Psoas muscle (tissue), 8 donors: ENCODE data around the gene PTPRG. TPM values are rescaled to one million over a fixed set of nuclear protein-coding genes. Genes with fewer than 3 reads are reported as not detected.
A peak's percentile ranks its signal among the peaks of the same experiment; 100 is the strongest.

Source experiments
- ATAC-seq, 4 donors: fragments of 200-7000 bp; cut with Tn5 transposase; one replicate each; pipeline ENCODE4 v1.9.1; 2020; ENCODE audit warnings: moderate library complexity in 3 of 4, mild to moderate bottlenecking in 2 of 4
- DNase-seq, 2 donors: peaks; one replicate each; pipeline ENCODE4 v3.0.0-alpha.2; 2020
- H3K27ac ChIP-seq: fragments of 200-600 bp; one replicate; pipeline ENCODE4 v1.8.0; 2022
- H3K27me3 ChIP-seq, 3 donors: fragments of 200-600 bp in 1 of 3; one replicate each; pipeline versions ENCODE4 v1.6.1 to v1.8.0; 2013 to 2022; ENCODE audit warnings: low read length in 2 of 3, mild to moderate bottlenecking in 2 of 3, moderate library complexity in 1 of 3; ENCODE audit not compliant: insufficient read depth in 3 of 3
- H3K36me3 ChIP-seq, 2 donors: fragments of 200-600 bp in 1 of 2; one replicate each; pipeline versions ENCODE4 v1.6.1 to v1.8.0; 2013 to 2022; ENCODE audit warnings: low read depth in 1 of 2, mild to moderate bottlenecking in 1 of 2, moderate library complexity in 1 of 2; ENCODE audit not compliant: insufficient read depth in 1 of 2
- H3K4me1 ChIP-seq: fragments of 200-600 bp; one replicate; pipeline ENCODE4 v1.8.0; 2022
- H3K4me3 ChIP-seq: fragments of 200-600 bp; one replicate; pipeline ENCODE4 v1.8.0; 2022; ENCODE audit warnings: mild to moderate bottlenecking
- H3K9me3 ChIP-seq: fragments of 200-600 bp; one replicate; pipeline ENCODE4 v1.8.0; 2022
- WGBS, 3 donors: extraction: QIAGEN DNeasy Blood & Tissue Kit; methylation state at CpG; one replicate each; pipeline versions ENCODE4 v1.1.6 to v1.1.7; 2013; 5-methylcytosine and 5-hydroxymethylcytosine counted together
- intact Hi-C, 2 donors: fragments of 100-400 bp; cut with DNase I; formaldehyde crosslinking; loops; one replicate each; pipeline versions ENCODE4 v1.11.0 to v1.14.2; 2022
- polyA plus RNA-seq, 3 donors: library from polyadenylated mRNA; stranded (reverse); fragments of 200-250 nt; gene quantifications; one replicate each; pipeline ENCODE4 v1.2.3, GENCODE V29; 2013
- total RNA-seq, 4 donors: library from RNA; stranded (reverse); fragmentation: NEBNext Ultra II Directional in 2 of 4; extraction: Animal tissue kit (Norgen Biotek cat#: 25700) in 2 of 4; gene quantifications; one replicate each; pipeline versions ENCODE4 v1.2.1 to v1.2.4, GENCODE V29; 2021 to 2023
- TF ChIP-seq, protein P1 (sequence below): fragments of 200-600 bp; IDR thresholded peaks from one replicate; pipeline ENCODE4 v1.8.0; 2022; ENCODE audit warnings: antibody characterized with exemption
- donor health status: healthy with polysubstance abuse.
- donor health status: DM: no; HTN: no; CAD: no; lungs with moderate emphysema.
- donor health status: Bipolar disorder and iron deficiency.
- donor health status: healthy.
- donor health status: DM: yes; HTN: yes; CAD: no.
- donor health status: DM: no; HTN: no; CAD: no.
- donor health status: DM: no; HTN: no; CAD: no.
- donor health status: DM: yes; HTN: yes; CAD: no.

The PTPRG gene
- total and polyA plus RNA-seq, 7 donors, result 4.5 to 29.5 (median 12.6) TPM

DNA sequence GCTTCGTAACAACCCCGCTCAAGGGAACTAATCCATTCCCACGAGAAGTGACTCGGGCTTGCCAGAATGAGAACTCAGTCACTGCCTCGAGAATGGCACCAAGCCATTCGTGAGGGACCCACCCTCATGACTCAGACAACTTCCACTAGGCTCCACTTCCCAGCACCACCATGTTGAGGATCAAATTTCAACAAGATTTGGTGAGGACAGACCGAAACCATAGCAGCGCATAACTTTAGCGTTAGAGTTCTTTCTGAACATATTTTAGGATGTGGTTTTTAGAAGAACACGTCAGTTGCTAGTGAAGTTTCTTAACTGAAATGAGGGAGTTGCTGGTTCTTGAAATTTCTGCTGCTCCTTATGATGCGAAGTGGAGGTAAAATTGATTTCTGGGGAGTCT is 13.5 kb downstream of the PTPRG start:
- Histone ChIP-seq H3K9me3 (no peaks in the 10 kb centered on the region), H3K27me3 (no peaks in the 10 kb centered on the region), H3K4me3 (no peak overlapping the region), H3K4me1 (peaks cover 27% of the 10 kb centered on the region), H3K36me3 (no peaks in the 10 kb centered on the region), H3K27ac (no peak overlapping the region)
- TF ChIP-seq, protein P1, sequence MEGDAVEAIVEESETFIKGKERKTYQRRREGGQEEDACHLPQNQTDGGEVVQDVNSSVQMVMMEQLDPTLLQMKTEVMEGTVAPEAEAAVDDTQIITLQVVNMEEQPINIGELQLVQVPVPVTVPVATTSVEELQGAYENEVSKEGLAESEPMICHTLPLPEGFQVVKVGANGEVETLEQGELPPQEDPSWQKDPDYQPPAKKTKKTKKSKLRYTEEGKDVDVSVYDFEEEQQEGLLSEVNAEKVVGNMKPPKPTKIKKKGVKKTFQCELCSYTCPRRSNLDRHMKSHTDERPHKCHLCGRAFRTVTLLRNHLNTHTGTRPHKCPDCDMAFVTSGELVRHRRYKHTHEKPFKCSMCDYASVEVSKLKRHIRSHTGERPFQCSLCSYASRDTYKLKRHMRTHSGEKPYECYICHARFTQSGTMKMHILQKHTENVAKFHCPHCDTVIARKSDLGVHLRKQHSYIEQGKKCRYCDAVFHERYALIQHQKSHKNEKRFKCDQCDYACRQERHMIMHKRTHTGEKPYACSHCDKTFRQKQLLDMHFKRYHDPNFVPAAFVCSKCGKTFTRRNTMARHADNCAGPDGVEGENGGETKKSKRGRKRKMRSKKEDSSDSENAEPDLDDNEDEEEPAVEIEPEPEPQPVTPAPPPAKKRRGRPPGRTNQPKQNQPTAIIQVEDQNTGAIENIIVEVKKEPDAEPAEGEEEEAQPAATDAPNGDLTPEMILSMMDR, result no peak
- ATAC-seq (peak in 3 of 4 donors; percentile 53 to 70 (median 58)), DNase-seq (peak in 1 of 2 donors; percentile 46)
- 75 to 87% (median 80%) methylated on average over 11 of the region's 11 CpGs for WGBS, 3 donors
- intact Hi-C loops, result no loop called here

DNA sequence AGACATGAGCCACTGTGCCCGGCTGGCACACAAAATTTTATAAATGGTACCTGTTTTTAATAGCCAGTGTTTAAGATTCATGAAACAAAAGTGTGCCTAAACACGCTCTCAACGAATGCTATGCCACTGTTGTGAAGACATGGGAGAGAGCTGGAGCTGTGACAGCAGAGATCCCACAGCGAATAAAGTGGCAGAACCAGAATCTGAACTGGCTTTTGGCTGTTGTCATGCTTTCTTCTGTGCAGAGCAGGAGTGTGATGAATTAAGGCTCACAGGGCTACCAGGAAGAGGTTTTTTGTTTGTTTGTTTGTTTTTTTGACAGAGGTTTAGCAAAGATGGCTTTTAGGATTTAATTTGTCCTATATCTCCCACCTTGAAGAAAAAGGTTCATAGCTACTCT is 14.5 kb downstream of the PTPRG start:
- H3K9me3 ChIP-seq, result no peaks in the 10 kb centered on the region
- H3K27ac ChIP-seq, result no peak overlapping the region
- TF ChIP-seq, protein P1, result no peak
- peaks cover 35% of the 10 kb centered on the region for H3K4me1 ChIP-seq
- WGBS, 3 donors, result 71 to 78% (median 72%) methylated on average over 4 of the region's 4 CpGs
- H3K4me3 ChIP-seq, result no peak overlapping the region
- H3K36me3 ChIP-seq, result no peaks in the 10 kb centered on the region
- ATAC-seq (no peak), DNase-seq (no peak)
- H3K27me3 ChIP-seq, result no peaks in the 10 kb centered on the region
- intact Hi-C loops, result no loop called here

DNA sequence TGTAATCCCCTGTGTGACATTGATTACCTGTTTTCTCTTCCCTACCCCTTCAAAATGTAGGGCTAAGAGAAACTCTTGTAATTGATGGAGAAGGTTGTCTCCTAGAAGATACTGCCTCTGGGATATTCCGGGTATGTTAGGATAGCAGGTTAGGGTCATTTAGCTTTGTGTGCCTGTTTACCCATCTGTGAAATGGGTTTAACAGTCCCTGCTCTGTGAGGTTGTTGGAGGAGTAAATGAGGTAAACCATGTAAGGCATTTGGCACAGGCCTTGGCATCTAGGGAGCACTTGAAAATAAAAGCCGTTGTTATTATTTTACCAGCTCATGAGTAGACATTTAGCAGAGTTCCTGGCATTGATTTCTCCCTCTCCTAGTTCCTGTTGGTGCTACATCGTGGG is 16.4 kb downstream of the PTPRG start:
- Histone ChIP-seq H3K36me3 (no peaks in the 10 kb centered on the region), H3K27me3 (no peaks in the 10 kb centered on the region), H3K4me3 (no peak overlapping the region), H3K27ac (no peak overlapping the region), H3K9me3 (no peaks in the 10 kb centered on the region), H3K4me1 (peaks cover 36% of the 10 kb centered on the region)
- ATAC-seq (no peak), DNase-seq (no peak)
- TF ChIP-seq, protein P1, result no peak
- intact Hi-C loops, result no loop called here
- 56 to 76% (median 62%) methylated on average over 3 of the region's 3 CpGs for WGBS, 3 donors

DNA sequence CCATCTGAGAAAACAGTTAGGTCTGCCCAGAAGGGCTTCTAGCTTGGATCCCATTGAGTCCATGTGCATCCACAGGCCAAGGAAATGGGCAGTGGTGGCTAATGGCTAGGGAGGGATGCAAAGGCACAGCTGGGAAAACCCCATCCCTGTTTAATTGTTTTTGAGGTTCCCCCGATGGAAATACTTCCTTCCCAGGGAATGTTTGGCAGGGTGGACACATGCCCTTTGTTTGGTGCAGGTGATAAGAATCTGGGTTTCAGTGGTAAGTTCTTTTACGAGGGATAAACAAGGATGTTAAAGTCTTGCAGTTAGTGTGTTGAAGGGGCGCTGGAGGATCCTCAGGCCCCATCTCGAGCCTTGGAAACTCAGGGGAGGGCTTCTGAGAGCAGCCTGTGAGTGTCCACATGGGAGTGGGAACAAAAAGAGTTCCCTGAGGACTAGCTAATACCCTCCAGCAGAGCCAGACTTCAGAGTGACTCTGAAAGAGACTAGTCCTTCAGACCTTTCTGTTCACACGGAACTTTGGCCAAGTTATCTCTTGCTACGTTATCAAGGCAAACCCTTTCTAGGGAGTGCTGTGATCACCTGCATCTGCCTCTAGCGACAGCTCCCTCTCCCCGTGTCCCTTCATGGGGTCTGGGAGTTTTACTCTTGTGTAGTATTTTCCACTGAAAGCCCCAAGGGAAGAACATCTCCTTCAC is 17.4 kb downstream of the PTPRG start:
- no peak overlapping the region for H3K27ac ChIP-seq
- WGBS, 3 donors, result 61 to 70% (median 65%) methylated on average over 8 of the region's 8 CpGs
- ATAC-seq (no peak), DNase-seq (no peak)
- intact Hi-C loops, result no loop called here
- H3K27me3 ChIP-seq, result no peaks in the 10 kb centered on the region
- H3K9me3 ChIP-seq, result no peaks in the 10 kb centered on the region
- peaks cover 36% of the 10 kb centered on the region for H3K4me1 ChIP-seq
- no peak overlapping the region for H3K4me3 ChIP-seq
- TF ChIP-seq, protein P1, result no peak
- H3K36me3 ChIP-seq, result no peaks in the 10 kb centered on the region

DNA sequence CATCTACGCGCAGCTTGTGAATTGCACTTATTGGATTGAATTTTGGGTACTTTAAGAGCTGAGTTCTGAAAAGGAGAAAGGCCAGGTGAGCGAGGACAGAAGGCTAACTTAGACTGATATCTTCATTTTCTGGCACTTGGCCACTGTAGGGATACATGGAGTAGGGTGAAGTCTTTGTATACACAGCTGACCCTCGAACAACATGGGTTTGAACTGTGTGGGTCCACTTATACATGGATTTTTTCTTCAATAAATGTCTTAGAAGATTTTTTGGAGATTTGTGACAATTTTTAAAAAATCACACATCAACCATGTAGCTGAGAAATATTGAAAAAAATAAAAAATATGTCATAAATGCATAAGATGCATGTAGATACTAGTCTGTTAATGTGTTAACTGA is 18.3 kb downstream of the PTPRG start:
- 94 to 98% (median 98%) methylated on average over 4 of the region's 4 CpGs for WGBS, 3 donors
- Histone ChIP-seq H3K9me3 (no peaks in the 10 kb centered on the region), H3K27ac (no peak overlapping the region), H3K36me3 (no peaks in the 10 kb centered on the region), H3K4me3 (no peak overlapping the region), H3K4me1 (peaks cover 36% of the 10 kb centered on the region), H3K27me3 (no peaks in the 10 kb centered on the region)
- intact Hi-C loops, result loop anchor here in 1 of 2 donors (10.0 kb wide), 1 partner anchor 255 kb away; no protein-coding TSS in a partner anchor
- DNase-seq (no peak), ATAC-seq (no peak)
- TF ChIP-seq, protein P1, result no peak
